GM19351 (cell line): ENCODE data around the gene ANKRD10.

ENCODE experiments used
- ATAC-seq: cut with Tn5 transposase; IDR thresholded peaks from one replicate; pipeline ENCODE4 v1.9.1; 2021; ENCODE audit warnings: mild to moderate bottlenecking, moderate library complexity; ENCODE audit not compliant: unreplicated experiment

The ANKRD10 gene

GRCh38 chr13:110916301-110917142 is 1.7 kb upstream of the ANKRD10 start:
- ATAC-seq, result no peak

GRCh38 chr13:110915874-110916206 is 971 bp upstream of the ANKRD10 start:
- ATAC-seq, result no peak

- ATAC-seq, result peak; percentile 32
Observed at GRCh38 chr13:110914331-110915056, 375 bp downstream of the ANKRD10 start.

GRCh38 chr13:110914081-110914330 is 863 bp downstream of the ANKRD10 start:
- ATAC-seq, result no peak

- no peak for ATAC-seq
Observed at GRCh38 chr13:110913322-110914080, 1.4 kb downstream of the ANKRD10 start.

- no peak for ATAC-seq
Observed at GRCh38 chr13:110912651-110913051, 2.2 kb downstream of the ANKRD10 start.

GRCh38 chr13:110911880-110912279 is 3.0 kb downstream of the ANKRD10 start:
- ATAC-seq, result no peak

- ATAC-seq, result no peak
Observed at GRCh38 chr13:110910013-110910890, 4.6 kb downstream of the ANKRD10 start.

GRCh38 chr13:110907951-110908898 is 6.6 kb downstream of the ANKRD10 start:
- ATAC-seq, result no peak

- no peak for ATAC-seq
Observed at GRCh38 chr13:110907301-110907700, 7.6 kb downstream of the ANKRD10 start.

- ATAC-seq, result no peak
Observed at GRCh38 chr13:110904748-110905147, 10.1 kb downstream of the ANKRD10 start.

- ATAC-seq, result no peak
Observed at GRCh38 chr13:110902370-110902769, 12.5 kb downstream of the ANKRD10 start.

GRCh38 chr13:110897521-110897920 is 17.3 kb downstream of the ANKRD10 start:
- no peak for ATAC-seq

GRCh38 chr13:110897014-110897413 is 17.9 kb downstream of the ANKRD10 start:
- ATAC-seq, result no peak

GRCh38 chr13:110894086-110894485 is 20.8 kb downstream of the ANKRD10 start:
- no peak for ATAC-seq

GRCh38 chr13:110893571-110893970 is 21.3 kb downstream of the ANKRD10 start:
- ATAC-seq, result no peak

- no peak for ATAC-seq
Observed at GRCh38 chr13:110890279-110891165, 24.3 kb downstream of the ANKRD10 start.

- ATAC-seq, result no peak
Observed at GRCh38 chr13:110888390-110888789, 26.5 kb downstream of the ANKRD10 start.
